Smooth muscle cell (in vitro differentiated cells): ENCODE measurements around the gene COG5. TPM values are rescaled to one million over a fixed set of nuclear protein-coding genes. Genes with fewer than 3 reads are reported as not detected.

Experiments
- DNase-seq: peaks from one replicate; lab custom pipeline; 2025; ENCODE audit not compliant: unreplicated experiment; lab: John Stamatoyannopoulos, UW
- H2AFZ ChIP-seq: fragments of 200-600 bp; sonication (generic); 2 replicates; pipeline ENCODE4 v1.6.0; 2016; ENCODE audit warnings: antibody characterized with exemption, low read depth, mild to moderate bottlenecking
- H3F3A ChIP-seq: fragments of 200-600 bp; sonication (generic); 2 replicates; pipeline ENCODE4 v1.6.0; 2017; ENCODE audit warnings: antibody characterized with exemption, low read depth
- H3K27ac ChIP-seq: fragments of 200-600 bp; sonication (generic); 2 replicates; pipeline ENCODE4 v1.5.1; 2016; ENCODE audit warnings: low read depth, mild to moderate bottlenecking
- H3K27me3 ChIP-seq: fragments of 200-600 bp; sonication (generic); 2 replicates; pipeline ENCODE4 v1.6.1; 2016; ENCODE audit warnings: low read depth, mild to moderate bottlenecking
- H3K36me3 ChIP-seq: fragments of 200-600 bp; sonication (generic); 2 replicates; pipeline ENCODE4 v1.5.1; 2016; ENCODE audit warnings: low read depth
- H3K4me1 ChIP-seq: fragments of 200-600 bp; sonication (generic); 2 replicates; pipeline ENCODE4 v1.5.1; 2016; ENCODE audit warnings: low read depth
- H3K4me2 ChIP-seq: fragments of 200-600 bp; sonication (generic); 2 replicates; pipeline ENCODE4 v1.6.0; 2016; ENCODE audit warnings: mild to moderate bottlenecking
- H3K4me3 ChIP-seq: fragments of 200-600 bp; sonication (generic); 2 replicates; pipeline ENCODE4 v1.5.1; 2016; ENCODE audit warnings: mild to moderate bottlenecking
- H3K79me2 ChIP-seq: fragments of 200-600 bp; sonication (generic); 2 replicates; pipeline ENCODE4 v1.6.0; 2016; ENCODE audit warnings: low read depth, mild to moderate bottlenecking
- H3K9ac ChIP-seq: fragments of 200-600 bp; sonication (generic); 2 replicates; pipeline ENCODE4 v1.6.0; 2016; ENCODE audit warnings: low read depth
- H3K9me3 ChIP-seq: fragments of 200-600 bp; sonication (generic); replicated peaks from 2 replicates; pipeline ENCODE4 v1.5.1; 2016; ENCODE audit warnings: low read depth
- H4K20me1 ChIP-seq: fragments of 200-600 bp; sonication (generic); 2 replicates; pipeline ENCODE4 v1.6.0; 2016; ENCODE audit warnings: low read depth
- CTCF ChIP-seq: fragments of 200-600 bp; sonication (generic); IDR thresholded peaks from 2 replicates; pipeline ENCODE4 v1.5.1; 2017; ENCODE audit warnings: borderline replicate concordance, mild to moderate bottlenecking, antibody characterized with exemption; ENCODE audit not compliant: insufficient read depth, poor library complexity, severe bottlenecking
- WGBS: methylation state at CpG from one replicate; pipeline ENCODE4 v1.1.7; 2016; ENCODE audit warnings: low lambda C conversion rate; 5-methylcytosine and 5-hydroxymethylcytosine counted together
- polyA plus RNA-seq: library from polyadenylated mRNA; unstranded; fragments of >200 nt; fragmentation: Nextera tagmentation; extraction: Ambion mirVana; gene quantifications from 2 replicates; pipeline ENCODE4 v1.2.1, GENCODE V29; 2016
- total RNA-seq: library from RNA; depleted of rRNA; stranded (reverse); fragments of >200 nt; gene quantifications from 2 replicates; pipeline ENCODE4 v1.2.3, GENCODE V29; 2014

The COG5 gene
- total and polyA plus RNA-seq, 2 experiments from 2014 or later: 24.3 to 44.3 TPM

DNA sequence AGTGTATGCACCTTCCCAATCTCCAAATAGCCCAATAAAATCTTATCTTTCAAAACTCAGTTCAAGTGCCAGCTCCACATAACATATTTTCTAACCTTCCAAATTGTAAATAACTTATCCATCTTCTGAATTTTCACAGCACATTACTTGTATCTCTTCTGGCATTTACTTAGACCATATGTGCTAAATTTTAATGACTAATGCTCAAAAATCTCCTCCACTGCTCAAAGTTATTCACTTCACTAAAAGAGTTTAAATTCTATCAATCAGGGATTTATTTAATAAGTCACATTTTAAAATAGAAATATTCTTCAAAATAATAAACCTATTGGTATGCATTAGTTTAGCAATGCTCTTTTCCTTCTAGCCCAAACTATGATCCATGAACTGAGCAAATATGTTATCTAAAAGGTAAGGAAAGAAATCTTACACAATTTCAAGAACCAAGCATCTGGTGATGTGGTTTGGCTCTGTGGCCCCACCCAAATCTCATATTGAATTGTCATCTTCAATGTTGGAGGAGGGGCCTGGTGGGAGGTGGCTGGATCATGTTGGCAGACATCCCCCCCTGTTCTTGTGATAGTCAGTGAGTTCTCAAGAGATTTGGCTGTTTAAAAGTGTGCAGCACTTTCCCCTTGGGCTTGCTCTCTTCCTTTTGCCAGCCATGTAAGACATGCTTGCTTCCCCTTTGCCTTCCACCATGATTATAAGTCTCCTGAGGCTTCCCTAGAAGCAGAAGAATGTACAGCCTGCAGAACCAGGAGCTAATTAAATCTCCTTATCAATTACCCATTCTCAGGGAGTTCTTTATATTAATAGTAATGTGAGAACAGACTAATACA, 121.9 kb downstream of the COG5 start:
- Histone ChIP-seq H3K79me2 (no peaks in the 10 kb centered on the region), H3K4me2 (no peak overlapping the region), H4K20me1 (no peaks in the 10 kb centered on the region), H3K27ac (no peak overlapping the region), H3K9ac (no peak overlapping the region), H3K4me1 (no peaks in the 10 kb centered on the region), H2AFZ (no peak overlapping the region), H3K27me3 (no peaks in the 10 kb centered on the region), H3K4me3 (no peak overlapping the region), H3F3A (no peaks in the 10 kb centered on the region), H3K9me3 (no peaks in the 10 kb centered on the region), H3K36me3 (no peaks in the 10 kb centered on the region)
- TF ChIP-seq CTCF: no peak
- no peak for DNase-seq

- H3K4me2 ChIP-seq: no peak overlapping the region
- 98% methylated on average over 5 of the region's 5 CpGs for WGBS
- no peak for DNase-seq
Observed at GRCh38 chr7:107439025-107439424, 124.7 kb downstream of the COG5 start.

DNA sequence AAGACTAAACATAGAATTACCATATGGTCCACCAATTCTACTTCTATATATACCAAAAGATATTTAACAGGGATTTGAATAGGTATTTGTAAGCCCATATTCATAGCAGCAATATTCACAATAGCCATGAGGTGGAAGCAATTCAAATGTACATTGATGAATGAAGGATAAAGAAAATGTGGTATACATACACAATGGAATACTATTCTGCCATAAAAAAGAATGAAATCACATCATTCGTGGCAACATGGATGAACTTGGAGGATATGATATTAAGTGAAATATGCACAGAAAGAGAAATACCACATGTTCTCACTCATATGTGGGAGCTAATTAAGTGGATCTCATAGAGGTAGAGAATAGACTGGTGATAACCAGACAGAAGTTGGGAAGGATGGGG, 128.0 kb downstream of the COG5 start:
- Histone ChIP-seq H3K9ac (no peak overlapping the region), H3K79me2 (peaks cover 10% of the 10 kb centered on the region), H3K36me3 (no peaks in the 10 kb centered on the region), H3K4me2 (no peak overlapping the region), H3K9me3 (no peaks in the 10 kb centered on the region), H3K27me3 (no peaks in the 10 kb centered on the region), H4K20me1 (no peaks in the 10 kb centered on the region), H3K4me1 (no peaks in the 10 kb centered on the region), H3F3A (no peaks in the 10 kb centered on the region), H2AFZ (no peak overlapping the region), H3K27ac (no peak overlapping the region), H3K4me3 (no peak overlapping the region)
- no peak for TF ChIP-seq CTCF
- no peak for DNase-seq
- 95% methylated on average over 1 of the region's 1 CpG for WGBS

More at GRCh38 chr7:107439025-107439424, 124.7 kb downstream of the COG5 start:
- TF ChIP-seq CTCF: no peak
- peaks cover under 1% of the 10 kb centered on the region for H3K79me2 ChIP-seq
- no peaks in the 10 kb centered on the region for H3K4me1 ChIP-seq
- H4K20me1 ChIP-seq: no peaks in the 10 kb centered on the region
- no peak overlapping the region for H3K27ac ChIP-seq
- H3K27me3 ChIP-seq: no peaks in the 10 kb centered on the region
- no peaks in the 10 kb centered on the region for H3F3A ChIP-seq
- H3K9ac ChIP-seq: no peak overlapping the region
- H3K36me3 ChIP-seq: no peaks in the 10 kb centered on the region
- H3K4me3 ChIP-seq: no peak overlapping the region
- H2AFZ ChIP-seq: no peak overlapping the region
- no peaks in the 10 kb centered on the region for H3K9me3 ChIP-seq

- no peaks in the 10 kb centered on the region for H3K4me1 ChIP-seq
- peaks cover 10% of the 10 kb centered on the region for H3K79me2 ChIP-seq
- H3K9me3 ChIP-seq: no peaks in the 10 kb centered on the region
- H3K9ac ChIP-seq: no peak overlapping the region
- no peak overlapping the region for H3K27ac ChIP-seq
- no peak for DNase-seq
- H2AFZ ChIP-seq: no peak overlapping the region
- no peaks in the 10 kb centered on the region for H3K27me3 ChIP-seq
- H4K20me1 ChIP-seq: no peaks in the 10 kb centered on the region
- H3K4me3 ChIP-seq: no peak overlapping the region
- WGBS: 96% methylated on average over 1 of the region's 1 CpG
- H3F3A ChIP-seq: no peaks in the 10 kb centered on the region
- no peak overlapping the region for H3K4me2 ChIP-seq
- no peak for TF ChIP-seq CTCF
- H3K36me3 ChIP-seq: no peaks in the 10 kb centered on the region
Observed at GRCh38 chr7:107432261-107432660, 131.5 kb downstream of the COG5 start.
